GM08714 (cell line): ENCODE measurements around the gene OVCA2.

ENCODE experiments used
- H3K4me3 ChIP-seq: fragments of 200-500 bp; sonication (Bioruptor generic); 2 replicates; pipeline ENCODE4 v1.5.1; 2014; ENCODE audit warnings: mild to moderate bottlenecking, low read length, inconsistent platforms
- ZNF274 ChIP-seq: IDR thresholded peaks from 2 replicates; pipeline ENCODE4 v1.6.1; 2012; ENCODE audit warnings: mild to moderate bottlenecking, low read depth, low read length

The OVCA2 gene

DNA sequence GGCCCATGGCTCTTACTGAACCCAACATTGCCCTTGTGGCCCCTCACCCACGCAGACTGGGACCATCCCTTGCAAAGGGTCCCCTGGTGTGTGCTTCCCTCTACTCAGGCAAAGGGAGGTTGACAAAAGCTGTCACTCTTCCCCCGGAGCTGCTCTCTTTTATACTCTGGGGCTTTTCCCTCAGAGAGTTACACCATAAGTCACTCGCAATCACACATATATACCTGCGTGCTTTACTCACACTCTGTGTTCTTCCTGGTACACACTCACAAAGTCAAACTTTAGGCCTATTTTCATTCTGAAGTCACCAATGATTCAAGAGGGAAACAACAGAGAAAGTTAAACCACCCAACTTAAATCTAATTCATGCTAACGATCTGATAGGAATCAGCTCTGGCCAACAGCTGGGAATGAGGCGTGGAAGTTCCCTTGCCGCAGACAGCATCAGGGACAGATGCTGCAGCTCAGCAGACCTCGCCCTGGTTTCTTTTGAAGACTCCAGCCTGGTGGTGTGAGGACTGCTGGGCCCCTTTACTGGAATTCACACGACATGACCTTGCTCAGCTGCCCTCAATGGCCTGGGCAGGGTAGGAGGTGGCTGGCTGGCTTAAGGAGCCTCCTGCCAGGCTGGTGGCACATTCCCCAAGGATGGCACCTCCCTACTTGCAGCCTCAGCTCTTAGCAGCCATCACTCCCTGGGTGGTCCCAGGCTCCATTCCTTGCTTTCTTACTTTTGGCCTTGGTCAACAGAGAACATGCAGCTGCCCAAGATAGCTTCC, 40.4 kb downstream of the OVCA2 start:
- no peak overlapping the region for H3K4me3 ChIP-seq

GRCh38 chr17:2083613-2084035, 41.8 kb downstream of the OVCA2 start:
- no peak for TF ChIP-seq ZNF274
- no peak overlapping the region for H3K4me3 ChIP-seq

More for the DNA sequence above, 40.4 kb downstream of the OVCA2 start:
- TF ChIP-seq ZNF274 = no peak

DNA sequence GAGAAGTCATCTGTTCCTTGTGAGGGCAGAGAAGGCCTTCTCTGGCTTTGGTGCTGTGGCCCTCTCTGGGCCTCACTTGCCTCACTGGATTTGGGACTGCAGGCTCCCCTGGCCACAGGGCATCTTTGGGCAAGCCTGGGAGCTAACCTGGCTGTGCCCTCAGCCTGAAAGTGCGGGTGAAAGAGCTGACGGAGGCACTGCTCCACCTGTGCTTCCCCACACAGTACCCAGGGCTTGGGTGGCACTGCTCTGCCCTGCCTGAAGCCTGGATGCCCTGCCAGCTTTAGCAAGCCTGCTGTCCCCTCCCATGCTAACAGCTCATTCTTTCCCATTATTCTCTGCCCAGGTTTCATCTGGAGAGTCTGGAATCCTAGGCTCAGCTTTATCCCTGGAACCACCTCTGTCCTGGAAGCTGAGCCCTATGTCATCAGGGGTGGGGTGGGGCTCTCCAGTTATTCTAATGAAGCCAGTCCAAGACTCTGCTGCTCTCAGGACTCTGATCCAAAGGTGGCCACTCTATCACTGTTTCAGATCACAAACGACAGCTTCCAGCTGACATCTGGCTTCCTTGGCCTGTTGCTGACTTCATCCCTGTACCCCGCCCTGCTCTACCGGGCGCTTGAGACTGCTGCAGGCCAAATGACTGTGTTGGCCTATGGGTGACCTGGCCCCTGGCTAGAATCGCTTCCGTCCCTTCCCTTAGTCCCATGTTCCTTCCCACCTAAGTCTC, 42.4 kb downstream of the OVCA2 start:
- no peak for TF ChIP-seq ZNF274

GRCh38 chr17:2084766-2085647, 43.2 kb downstream of the OVCA2 start:
- no peak for TF ChIP-seq ZNF274
- H3K4me3 ChIP-seq = no peak overlapping the region

More for the DNA sequence above, 42.4 kb downstream of the OVCA2 start:
- no peak overlapping the region for H3K4me3 ChIP-seq

GRCh38 chr17:2085648-2085949, 43.8 kb downstream of the OVCA2 start:
- no peak overlapping the region for H3K4me3 ChIP-seq
- no peak for TF ChIP-seq ZNF274

DNA sequence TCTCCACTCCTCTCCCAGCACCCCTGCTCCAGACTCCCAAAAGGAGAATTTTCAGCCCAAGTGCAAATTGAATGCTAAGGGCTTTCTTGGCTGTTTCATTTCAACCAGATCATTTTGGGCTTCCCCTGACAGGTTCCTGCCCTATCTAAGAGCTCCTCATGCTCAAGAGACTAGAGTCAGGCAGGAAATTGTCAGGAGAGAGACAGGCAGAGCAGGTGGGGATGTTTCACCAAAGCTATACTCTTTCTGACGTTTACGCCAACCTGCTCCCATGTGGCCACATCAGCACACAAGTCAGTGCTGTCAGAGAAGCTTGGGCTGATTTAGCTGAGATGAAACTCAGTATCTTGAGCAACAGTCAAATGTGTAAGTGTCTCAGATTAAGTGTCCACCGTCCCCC, 44.5 kb downstream of the OVCA2 start:
- TF ChIP-seq ZNF274 = no peak

GRCh38 chr17:2087597-2088211, 45.9 kb downstream of the OVCA2 start:
- no peak overlapping the region; the same call in 1 of the 2 replicates for H3K4me3 ChIP-seq
- no peak for TF ChIP-seq ZNF274

More for the DNA sequence above, 44.5 kb downstream of the OVCA2 start:
- no peak overlapping the region for H3K4me3 ChIP-seq

- no peak for TF ChIP-seq ZNF274
- H3K4me3 ChIP-seq = peak overlapping the region; percentile 35; the same call in 1 of the 2 replicates
Observed at GRCh38 chr17:2089021-2089422, 47.2 kb downstream of the OVCA2 start.

GRCh38 chr17:2090210-2090641, 48.4 kb downstream of the OVCA2 start:
- peak overlapping the region; percentile 64; the same call in 1 of the 2 replicates for H3K4me3 ChIP-seq
- no peak for TF ChIP-seq ZNF274

DNA sequence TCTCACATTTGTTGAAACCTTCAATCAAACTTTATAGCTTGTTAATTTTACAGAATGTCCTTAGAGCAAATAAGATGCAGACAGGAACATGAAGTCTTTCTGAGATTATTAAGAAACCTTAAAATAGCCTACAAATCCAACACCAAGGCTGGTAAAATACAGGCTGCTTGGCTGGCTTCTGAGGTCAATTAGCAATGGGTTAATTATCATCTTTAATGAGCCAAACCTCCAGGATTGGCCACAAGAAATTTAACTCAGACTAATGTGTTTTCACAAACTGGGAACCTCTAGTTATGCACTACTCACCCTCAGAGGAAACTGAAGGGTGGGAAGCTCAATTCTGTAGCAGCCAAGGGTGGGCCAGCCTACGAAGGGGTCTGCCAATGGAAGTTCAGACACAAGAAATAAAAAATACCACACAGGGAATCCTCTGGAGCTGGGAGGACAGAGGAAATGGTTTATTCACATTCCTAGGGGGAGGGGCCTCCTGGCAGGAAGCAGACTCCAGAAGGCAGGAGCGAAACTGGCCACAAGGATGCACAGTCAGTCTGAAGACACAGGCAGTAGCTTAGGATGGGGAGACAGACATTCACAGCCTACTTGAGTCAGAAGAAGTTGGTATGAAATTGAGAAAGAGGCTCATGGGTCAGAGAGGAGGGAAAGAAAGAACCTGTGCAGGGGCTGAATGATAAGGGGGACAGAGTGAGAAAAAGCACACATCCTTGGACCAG, 49.1 kb downstream of the OVCA2 start:
- no peak for TF ChIP-seq ZNF274
- H3K4me3 ChIP-seq = peak overlapping the region; percentile 3; the same call in 1 of the 2 replicates

- no peak overlapping the region for H3K4me3 ChIP-seq
- TF ChIP-seq ZNF274 = no peak
Observed at GRCh38 chr17:2092253-2092652, 50.4 kb downstream of the OVCA2 start.
